Stromal cell of bone marrow (primary cell): Measurements from ENCODE around the gene CYP4A22.
"Not testable (repeated sequence)": the region's sequence is repeated elsewhere in the genome, so short reads cannot be mapped to it uniquely, and the experiment has no call there.

Experiments used
- DNase-seq: peaks from one replicate; pipeline ENCODE4 v3.0.0-alpha.2; 2012; ENCODE audit warnings: low read depth

CYP4A22 gene, protein sequence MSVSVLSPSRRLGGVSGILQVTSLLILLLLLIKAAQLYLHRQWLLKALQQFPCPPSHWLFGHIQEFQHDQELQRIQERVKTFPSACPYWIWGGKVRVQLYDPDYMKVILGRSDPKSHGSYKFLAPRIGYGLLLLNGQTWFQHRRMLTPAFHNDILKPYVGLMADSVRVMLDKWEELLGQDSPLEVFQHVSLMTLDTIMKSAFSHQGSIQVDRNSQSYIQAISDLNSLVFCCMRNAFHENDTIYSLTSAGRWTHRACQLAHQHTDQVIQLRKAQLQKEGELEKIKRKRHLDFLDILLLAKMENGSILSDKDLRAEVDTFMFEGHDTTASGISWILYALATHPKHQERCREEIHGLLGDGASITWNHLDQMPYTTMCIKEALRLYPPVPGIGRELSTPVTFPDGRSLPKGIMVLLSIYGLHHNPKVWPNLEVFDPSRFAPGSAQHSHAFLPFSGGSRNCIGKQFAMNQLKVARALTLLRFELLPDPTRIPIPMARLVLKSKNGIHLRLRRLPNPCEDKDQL

DNA sequence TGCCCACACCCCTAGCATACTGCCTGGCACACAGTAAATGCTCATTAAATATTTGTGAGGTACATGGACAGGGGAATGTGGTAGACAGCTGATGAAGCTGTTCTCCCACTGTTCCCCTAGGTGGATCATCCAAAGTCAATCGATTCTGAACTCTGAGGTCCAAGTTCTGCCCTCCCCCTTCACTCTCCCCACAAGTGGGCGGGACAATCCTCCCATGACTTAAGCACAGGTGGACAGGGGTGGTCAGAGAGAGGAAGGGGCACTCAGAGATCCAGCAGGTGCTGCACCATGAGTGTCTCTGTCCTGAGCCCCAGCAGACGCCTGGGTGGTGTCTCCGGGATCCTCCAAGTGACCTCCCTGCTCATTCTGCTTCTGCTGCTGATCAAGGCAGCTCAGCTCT lies at the start of gene CYP4A22:
Gene CYP4A22, plus strand, starts transcription at position 244 of the 400 bp plus-strand sequence. Its CDS starts 45 bp downstream, at position 289.
- DNase-seq, result no peak

DNA sequence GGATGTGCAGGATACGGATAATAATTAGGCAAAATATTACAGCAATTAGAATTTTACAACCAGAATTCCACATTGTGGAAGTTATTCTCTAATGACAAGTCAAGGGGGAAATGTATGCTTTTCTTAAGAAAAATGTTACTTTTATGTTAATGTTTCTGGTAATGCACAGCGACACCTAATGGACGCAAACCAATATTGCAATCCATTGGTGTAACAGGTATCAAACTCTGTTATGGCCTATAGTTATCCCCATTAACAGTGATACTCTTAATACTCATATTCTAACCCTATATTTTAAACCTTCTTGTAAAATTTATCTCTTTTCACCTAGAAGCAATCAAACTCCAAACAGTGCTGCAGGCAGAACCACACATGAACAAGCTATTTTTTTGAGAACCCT lies 47.9 kb upstream of the CYP4A22 start:
- DNase-seq, result not testable (repeated sequence)

DNA sequence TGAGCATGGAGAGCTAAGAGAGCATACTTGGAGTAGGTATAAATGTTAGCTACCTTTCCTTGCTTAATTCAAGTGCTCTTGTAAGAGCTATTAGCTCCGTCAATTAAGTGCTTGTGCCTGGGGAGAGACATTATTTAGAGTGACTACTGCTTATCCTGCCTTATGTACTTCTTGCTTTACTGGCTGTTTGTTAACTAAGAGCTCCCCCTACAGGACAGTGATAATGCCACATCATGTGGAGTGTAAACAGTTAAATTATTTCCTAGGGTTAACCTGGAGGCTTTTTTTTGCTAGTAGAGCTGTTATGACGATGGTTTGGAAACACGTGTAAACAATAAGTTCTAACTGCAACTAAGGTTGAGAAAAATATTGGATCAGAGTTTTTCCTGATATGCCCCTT lies 45.8 kb upstream of the CYP4A22 start:
- not testable (repeated sequence) for DNase-seq

DNA sequence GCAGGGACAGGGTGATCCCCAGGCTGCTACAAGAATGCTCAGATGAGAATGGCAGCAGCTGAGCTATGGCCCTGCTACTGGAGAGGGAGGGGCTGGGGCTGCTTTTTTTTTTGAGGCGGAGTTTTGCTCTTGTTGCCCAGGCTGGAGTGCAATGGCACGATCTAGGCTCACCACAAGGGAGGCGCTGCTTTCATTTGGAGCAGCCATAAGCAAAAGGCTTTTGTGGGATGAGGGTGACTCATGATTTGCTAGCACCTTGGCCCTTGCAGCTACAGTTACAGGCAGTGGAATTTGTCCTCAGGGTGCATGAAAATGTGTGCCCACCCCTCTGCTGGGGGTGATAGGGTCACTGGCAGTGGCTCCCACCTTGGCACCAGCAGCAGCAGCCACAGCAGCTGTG lies 32.4 kb upstream of the CYP4A22 start:
- no peak for DNase-seq

DNA sequence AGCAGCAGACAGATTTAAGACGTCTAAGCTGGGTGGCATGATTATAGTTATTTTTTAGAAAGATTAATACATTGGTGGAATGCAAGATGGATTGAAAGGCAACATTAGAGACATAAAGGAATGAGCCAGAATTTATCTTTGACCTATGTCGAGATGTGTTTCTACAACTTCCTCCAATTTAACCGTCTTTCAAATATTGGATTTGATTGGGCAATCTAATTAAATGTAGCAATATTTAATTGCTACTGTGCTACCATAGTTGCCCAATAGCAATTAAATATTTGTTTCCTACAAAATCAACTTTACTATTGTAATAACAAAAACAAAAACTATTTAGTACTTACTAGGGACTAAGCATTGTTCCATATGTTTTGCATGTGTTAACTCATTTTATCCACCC lies 30.4 kb upstream of the CYP4A22 start:
- DNase-seq, result no peak

DNA sequence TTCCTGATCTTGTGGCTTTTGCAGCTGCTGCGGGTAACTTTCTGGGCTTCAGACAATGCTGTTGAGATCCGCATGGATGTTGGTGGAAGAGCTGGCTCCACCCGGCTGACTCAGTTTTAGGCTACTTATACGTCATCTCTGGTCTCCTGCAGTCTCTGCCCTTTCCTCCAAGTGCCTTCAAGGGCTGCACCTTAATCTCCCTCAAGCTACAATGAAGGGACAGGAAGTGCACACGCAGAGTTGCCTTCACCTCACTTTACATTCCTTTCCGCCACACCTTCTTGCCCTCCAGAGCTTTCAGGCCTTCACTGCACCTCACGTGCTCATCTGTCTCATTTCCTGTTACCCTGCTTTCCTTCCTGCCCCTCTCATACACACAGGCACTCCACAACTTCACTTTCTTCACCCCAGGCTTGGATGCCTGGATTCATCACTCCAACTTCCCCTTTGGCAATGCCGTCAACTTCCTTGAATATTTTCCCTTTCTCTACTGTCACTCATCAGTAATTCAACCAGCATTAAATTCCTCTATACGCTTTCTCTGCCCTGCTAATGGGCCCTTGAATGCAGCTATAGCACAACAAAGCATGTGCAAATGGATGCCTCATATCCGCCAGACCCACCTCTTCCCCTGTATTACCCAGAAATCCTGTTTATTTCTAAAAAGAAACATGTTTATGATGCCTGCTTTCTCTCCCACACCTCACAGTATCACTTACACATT lies 29.2 kb upstream of the CYP4A22 start:
- peak; percentile 11 for DNase-seq

DNA sequence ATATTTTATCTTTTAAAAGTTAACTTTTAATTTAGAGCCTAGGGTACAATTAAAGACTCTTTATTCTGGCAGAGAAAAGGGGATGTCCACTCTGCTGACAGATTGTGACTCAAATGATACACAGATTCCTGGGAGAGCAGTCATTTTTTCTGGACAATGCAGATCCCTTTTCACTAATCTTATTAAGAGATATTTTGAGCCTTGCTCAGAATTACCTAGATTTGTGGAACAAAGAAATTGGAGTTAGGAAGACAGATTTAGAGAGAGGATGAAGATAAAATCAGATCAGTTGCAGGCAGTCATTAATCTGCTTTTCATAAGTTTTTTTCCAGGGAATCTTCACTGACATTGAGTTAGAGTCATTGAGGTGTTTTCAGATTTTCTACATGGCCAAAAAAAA lies 27.8 kb upstream of the CYP4A22 start:
- DNase-seq, result peak; percentile 0

DNA sequence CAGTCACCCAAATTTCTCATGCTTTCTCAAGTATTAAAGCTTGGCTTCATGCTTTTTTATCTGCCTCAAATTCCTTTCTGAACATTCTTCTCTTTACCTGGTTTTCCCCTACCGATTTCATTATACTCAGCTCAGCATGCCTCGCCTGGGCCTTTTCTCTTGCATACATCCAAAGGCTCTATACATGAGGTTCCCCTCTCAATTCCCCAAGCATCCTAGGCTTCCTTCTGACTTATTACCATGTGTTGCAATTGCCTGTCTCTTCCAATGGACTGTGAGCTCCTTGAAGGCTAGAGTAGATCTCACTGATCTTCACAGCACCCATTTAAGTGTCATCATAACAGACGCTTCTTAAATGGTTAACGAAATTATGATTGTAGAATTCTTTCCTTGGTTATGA lies 24.1 kb upstream of the CYP4A22 start:
- DNase-seq, result no peak

DNA sequence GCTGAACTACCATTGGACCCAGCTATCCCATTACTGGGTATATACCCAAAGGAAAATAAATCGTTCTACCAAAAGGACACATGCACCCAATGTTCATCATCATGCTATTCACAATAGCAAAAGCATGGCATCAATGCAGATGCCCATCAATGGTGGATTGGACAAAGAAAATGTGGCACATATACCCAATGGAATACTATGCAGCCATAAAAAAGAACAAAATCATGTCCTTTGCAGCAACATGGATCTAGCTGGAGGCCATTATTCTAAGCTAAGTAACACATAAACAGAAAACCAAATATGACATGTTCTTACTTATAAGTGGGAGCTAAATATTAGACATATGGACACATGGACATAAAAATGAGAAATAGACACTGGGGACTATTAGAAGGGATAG lies 16.2 kb upstream of the CYP4A22 start:
- DNase-seq, result not testable (repeated sequence)

DNA sequence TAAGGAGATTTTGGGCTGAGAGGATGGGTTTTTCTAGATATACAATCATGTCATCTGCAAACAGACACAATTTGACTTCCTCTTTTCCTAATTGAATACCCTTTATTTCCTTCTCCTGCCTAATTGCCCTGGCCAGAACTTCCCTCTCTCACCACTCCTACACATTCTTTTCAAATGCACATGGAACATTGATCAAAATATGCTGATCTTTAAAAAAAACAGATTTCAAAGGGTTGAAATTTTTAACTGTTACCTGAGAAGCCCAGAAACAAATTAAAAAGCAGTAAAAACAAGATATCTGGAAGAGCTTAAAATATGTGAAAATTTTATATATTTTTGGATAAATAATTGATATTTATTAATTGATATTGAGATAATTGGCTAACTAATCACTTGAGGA lies 12.4 kb upstream of the CYP4A22 start:
- DNase-seq, result not testable (repeated sequence)

DNA sequence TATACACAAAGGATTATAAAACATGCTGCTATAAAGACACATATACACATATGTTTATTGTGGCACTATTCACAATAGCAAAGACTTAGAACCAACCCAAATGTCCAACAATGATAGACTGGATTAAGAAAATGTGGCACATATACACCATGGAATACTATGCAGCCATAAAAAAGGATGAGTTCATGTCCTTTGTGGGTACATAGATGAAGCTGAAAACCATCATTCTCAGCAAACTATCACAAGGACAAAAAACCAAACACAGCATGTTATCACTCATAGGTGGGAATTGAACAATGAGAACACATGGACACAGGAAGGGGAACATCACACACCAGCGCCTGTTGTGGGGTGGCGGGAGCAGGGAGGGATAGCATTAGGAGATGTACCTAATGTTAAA lies 10.2 kb upstream of the CYP4A22 start:
- not testable (repeated sequence) for DNase-seq

DNA sequence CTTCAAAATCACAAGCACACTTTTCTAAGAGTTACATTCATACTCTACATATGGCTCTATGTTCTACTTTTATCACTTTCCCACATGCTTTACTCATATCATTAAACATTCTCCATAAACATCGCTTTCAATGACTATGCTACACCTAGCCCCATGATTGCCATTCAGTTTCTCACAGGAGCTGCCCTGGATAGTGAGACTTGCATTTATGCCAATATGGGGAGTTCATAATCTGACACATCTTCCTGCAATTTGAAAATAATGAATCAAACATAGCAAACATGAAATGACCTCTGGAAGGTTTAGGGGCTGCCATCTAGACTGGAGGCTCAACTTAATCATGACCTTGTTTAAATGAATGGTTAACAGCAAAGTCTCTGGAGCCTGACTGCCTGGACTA lies 9.0 kb upstream of the CYP4A22 start:
- DNase-seq, result no peak

DNA sequence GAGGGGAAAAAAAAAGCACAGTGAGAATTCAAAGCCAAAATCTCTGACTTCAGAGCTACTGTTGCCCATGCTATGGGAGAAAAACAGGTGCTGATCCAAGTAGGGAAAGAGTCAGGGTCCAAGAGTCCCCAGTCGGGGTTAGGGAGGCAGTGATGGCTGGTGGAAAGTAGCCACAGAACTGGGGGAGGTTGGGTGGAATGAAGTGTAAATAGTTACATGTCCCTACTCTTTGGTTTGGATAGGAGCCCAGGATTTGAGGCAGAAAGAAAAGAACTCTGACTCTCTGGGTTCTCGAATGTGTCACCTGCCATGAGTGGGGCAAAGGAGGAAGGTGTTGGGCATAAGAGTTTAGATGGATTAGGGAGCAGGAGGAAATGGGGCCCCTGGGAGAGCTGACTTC lies 8.4 kb upstream of the CYP4A22 start:
- not testable (repeated sequence) for DNase-seq

DNA sequence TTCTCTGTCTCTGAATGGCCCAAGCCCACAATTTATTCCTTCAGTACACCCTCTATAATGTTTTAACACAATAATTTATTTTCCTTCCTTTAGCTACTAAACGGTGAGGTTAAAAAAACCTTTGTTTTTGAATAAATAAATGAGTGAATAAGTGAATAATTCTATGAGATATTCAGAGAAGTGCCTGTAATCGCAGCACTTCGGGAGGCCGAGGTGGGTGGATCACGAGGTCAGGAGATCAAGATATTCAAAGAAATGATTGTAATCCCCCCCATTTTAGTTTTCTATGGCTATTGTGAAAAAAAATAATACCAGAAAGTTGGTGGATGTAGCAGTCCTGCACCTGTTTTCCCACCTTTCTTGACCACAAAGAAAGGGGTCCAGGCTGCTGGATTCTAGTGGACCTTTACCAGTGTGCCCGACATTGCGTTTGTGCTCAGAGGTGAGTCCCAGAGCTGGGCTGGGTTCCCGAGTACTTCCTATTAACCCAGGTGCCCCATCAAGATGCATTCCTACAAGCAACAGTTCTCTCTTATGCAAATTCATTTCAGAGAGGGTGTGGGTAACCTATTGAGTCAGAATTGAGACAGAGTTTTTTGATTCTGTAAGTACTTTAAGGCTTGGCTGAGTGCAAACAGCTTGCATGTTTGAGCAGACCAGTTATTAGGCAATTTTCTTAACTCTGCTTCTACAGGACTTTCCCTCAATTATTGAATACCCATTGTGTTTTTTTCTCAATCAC lies 7.6 kb upstream of the CYP4A22 start:
- not testable (repeated sequence) for DNase-seq

DNA sequence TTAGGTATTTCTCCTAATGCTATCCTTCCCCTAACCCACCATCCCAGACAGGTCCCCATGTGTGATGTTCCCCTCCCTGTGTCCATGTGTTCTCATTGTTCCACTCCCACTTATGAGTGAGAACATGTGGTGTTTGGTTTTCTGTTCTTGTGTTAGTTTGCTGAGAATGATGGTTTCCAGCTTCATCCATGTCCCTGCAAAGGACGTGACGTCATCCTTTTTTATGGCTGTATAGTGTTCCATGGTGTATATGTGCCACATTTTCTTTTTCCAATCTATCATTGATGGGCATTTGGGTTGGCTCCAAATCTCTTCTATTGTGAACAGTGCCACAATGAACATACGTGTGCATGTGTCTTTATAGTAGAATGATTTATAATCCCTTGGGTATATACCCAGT lies 4.6 kb upstream of the CYP4A22 start:
- not testable (repeated sequence) for DNase-seq

DNA sequence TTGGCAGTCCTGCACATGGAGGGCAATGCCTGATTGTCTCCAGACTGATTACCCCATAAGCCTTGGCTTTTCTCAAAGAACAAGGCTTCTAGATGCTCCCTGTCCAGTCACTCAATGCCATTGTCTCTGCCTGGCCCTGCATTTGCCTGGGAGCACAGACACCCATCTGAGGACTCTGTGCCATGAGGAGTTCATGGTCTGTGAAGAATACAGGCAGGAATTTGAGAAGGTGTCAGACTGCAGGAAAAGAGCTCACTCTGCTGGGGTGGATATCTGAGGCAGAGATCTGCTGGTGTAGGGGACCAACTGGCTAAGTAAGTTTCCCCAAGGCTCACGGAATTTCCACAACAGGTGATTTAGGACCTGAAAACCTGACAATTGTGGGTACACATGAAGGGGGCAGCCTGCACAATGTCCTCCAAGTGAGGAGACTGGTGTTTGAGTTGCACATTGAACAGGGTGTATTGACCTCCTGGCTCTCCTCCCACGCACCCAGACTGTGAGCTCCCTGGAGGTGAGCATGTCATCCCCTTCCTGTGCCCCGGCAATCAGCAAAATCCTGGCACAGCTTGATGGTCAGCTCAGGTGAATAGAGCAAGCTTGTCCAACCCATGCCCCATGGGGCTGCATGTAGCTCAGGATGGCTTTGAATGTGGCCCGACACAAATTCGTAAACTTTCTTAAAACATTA lies 829 bp downstream of the CYP4A22 start:
- DNase-seq, result no peak

DNA sequence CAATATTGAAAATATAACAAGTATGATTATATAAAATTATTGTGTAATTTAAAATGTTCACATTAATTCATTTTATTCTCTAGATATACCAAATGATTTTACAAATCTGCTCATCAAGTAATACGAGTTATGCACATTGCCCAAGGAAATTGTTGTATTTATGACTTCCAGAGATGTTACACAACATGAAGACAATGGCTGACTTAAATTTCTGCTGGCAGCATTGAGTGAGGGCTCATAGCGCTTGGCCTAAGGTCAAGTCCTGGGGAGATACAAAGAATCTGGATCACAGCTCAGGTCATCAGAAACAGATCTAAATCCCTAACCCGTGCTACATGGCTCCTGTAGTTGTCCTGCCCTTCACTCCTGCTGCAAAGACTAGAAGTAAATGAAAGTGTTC lies 3.1 kb downstream of the CYP4A22 start:
- not testable (repeated sequence) for DNase-seq

DNA sequence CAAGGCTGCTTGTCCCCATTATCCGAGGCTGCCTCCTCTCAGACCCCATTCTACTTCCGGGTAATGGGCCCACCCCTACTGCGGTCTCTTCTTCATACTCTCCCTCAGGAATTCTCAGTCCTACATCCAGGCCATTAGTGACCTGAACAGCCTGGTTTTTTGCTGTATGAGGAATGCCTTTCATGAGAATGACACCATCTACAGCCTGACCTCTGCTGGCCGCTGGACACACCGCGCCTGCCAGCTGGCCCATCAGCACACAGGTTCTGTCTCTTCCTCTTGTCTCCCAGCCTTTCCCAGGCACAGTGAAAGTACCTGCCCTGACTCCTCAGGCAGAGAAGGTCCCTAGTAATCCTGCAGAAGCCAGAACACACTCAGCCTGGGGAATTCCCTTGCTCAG lies 6.4 kb downstream of the CYP4A22 start:
- not testable (repeated sequence) for DNase-seq

DNA sequence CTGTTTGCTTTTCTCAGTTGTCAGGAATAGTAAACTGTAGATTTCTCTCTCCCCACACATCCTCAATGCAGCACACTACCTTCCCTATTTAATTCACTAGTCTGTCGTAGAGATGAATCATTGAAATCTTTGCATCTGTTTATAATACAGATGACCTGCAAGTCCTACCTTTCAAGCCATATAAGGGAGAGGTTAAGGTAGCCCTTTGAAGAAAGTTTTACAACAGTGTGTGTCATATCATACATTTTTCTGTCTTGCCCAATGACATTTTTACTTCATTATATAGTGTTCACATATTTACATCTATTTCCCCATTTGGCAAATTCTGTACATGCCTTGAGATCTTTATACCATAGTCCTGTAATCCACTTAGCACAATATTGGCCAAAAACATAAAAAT lies 9.3 kb downstream of the CYP4A22 start:
- DNase-seq, result not testable (repeated sequence)

DNA sequence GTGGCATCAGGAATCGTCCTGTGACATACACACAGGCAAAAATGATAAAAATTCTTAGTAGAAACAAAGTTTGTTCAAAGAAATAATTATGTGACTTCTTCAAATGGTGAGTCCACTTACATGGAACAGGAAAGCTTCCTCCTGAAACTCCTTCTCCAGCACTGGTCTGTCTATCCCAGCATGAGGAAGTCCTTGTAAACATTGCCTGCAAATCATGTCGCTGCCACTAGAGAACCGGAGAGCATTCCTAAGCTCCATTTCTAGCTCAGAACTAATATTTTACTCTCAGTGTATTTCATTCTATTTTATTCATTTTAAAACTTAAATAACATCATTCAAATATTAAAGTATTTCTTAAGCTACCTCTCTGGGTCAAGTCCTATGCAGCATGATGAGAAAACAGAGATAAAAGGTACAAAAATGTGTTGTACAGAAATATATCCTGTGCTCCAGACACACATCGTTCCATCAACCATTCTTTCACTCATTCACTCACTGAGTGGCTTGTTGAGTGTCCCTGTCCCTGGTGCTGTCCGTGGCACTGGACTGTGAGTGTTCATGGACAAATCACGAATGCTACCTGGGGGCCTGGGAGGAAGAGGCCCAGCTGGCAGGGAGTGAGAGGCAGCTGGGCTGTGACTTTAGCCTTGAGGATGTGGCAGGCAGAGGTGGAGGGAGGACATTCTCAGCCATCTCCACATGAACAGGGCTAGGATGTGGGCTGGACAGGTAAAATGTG lies 10.0 kb downstream of the CYP4A22 start:
- DNase-seq, result no peak

DNA sequence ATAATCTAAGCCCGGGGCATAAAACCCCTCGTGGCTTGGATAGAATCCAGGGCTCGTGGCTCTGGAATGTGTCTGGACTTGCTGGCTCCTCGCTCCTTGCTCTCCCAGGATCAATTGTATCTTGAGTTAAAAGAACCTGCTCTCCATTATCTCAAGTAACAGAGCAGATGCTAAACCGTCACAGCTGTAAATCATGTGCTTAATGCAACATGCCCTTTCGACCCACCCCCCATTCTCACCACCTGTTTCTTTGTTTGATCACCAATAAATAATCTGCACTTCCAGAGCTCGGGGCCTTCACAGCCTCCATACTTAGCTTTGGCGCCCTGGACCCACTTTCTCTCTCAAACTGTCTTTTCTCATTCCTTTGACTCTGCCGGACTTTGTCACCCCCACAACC lies 11.9 kb downstream of the CYP4A22 start:
- not testable (repeated sequence) for DNase-seq
